ENCODE data around the gene BAIAP2L2. TPM values are rescaled to one million over a fixed set of nuclear protein-coding genes. Genes with fewer than 3 reads are reported as not detected.

The BAIAP2L2 gene
- polyA plus RNA-seq, 1 donor from 2014 or later, result 2.3 TPM

DNA sequence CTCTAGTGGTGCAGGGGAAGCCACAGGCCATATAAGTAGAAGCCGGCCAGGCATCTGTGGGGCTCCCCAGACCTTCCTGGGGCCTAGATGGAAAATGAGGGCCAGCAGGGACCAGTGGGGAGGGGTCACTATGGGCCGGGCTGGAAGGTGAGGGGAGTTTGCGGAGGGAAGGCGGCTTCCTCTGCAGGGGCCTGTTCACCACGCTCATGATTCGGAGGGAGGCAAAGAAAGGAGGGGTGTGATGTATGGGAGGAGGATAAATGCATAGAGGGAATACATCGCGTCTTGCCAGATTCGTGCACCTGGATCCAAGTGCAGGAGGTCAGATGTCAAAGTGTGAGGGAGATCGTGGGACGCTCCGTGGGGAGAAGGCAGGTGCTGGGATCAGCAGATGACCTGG lies 33.4 kb downstream of the BAIAP2L2 start:
- Histone ChIP-seq H4K20me1 (ENCODE audit: insufficient read depth) (no peaks in the 10 kb centered on the region), H3K9me3 (ENCODE audit: low read length) (no peaks in the 10 kb centered on the region), H2AFZ (ENCODE audit: low read depth, low read length) (no peak overlapping the region), H3K9ac (ENCODE audit: low read length) (no peak overlapping the region), H3K27ac (ENCODE audit: low read length) (no peak overlapping the region), H3K4me3 (ENCODE audit: low read length) (no peak overlapping the region), H3K4me2 (ENCODE audit: low read length) (no peak overlapping the region), H3K27me3 (ENCODE audit: insufficient read depth, low read depth, low read length) (peaks cover 15% of the 10 kb centered on the region), H3F3A (ENCODE audit: insufficient read depth, low read length, poor library complexity, severe bottlenecking) (no peaks in the 10 kb centered on the region), H3K9me2 (ENCODE audit: insufficient read depth, low read length) (no peaks in the 10 kb centered on the region), H3K36me3 (ENCODE audit: insufficient read depth, low read length) (no peaks in the 10 kb centered on the region), H3K79me2 (replicated peaks; ENCODE audit: insufficient read depth, low read length) (no peaks in the 10 kb centered on the region)
- TF ChIP-seq RAD21 (conservative IDR thresholded peaks at IDR 0.05), result no peak
- TF ChIP-seq, protein P1, sequence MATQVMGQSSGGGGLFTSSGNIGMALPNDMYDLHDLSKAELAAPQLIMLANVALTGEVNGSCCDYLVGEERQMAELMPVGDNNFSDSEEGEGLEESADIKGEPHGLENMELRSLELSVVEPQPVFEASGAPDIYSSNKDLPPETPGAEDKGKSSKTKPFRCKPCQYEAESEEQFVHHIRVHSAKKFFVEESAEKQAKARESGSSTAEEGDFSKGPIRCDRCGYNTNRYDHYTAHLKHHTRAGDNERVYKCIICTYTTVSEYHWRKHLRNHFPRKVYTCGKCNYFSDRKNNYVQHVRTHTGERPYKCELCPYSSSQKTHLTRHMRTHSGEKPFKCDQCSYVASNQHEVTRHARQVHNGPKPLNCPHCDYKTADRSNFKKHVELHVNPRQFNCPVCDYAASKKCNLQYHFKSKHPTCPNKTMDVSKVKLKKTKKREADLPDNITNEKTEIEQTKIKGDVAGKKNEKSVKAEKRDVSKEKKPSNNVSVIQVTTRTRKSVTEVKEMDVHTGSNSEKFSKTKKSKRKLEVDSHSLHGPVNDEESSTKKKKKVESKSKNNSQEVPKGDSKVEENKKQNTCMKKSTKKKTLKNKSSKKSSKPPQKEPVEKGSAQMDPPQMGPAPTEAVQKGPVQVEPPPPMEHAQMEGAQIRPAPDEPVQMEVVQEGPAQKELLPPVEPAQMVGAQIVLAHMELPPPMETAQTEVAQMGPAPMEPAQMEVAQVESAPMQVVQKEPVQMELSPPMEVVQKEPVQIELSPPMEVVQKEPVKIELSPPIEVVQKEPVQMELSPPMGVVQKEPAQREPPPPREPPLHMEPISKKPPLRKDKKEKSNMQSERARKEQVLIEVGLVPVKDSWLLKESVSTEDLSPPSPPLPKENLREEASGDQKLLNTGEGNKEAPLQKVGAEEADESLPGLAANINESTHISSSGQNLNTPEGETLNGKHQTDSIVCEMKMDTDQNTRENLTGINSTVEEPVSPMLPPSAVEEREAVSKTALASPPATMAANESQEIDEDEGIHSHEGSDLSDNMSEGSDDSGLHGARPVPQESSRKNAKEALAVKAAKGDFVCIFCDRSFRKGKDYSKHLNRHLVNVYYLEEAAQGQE (IDR thresholded peaks at IDR 0.05; ENCODE audit: borderline replicate concordance), result no peak
- TF ChIP-seq, protein P2, sequence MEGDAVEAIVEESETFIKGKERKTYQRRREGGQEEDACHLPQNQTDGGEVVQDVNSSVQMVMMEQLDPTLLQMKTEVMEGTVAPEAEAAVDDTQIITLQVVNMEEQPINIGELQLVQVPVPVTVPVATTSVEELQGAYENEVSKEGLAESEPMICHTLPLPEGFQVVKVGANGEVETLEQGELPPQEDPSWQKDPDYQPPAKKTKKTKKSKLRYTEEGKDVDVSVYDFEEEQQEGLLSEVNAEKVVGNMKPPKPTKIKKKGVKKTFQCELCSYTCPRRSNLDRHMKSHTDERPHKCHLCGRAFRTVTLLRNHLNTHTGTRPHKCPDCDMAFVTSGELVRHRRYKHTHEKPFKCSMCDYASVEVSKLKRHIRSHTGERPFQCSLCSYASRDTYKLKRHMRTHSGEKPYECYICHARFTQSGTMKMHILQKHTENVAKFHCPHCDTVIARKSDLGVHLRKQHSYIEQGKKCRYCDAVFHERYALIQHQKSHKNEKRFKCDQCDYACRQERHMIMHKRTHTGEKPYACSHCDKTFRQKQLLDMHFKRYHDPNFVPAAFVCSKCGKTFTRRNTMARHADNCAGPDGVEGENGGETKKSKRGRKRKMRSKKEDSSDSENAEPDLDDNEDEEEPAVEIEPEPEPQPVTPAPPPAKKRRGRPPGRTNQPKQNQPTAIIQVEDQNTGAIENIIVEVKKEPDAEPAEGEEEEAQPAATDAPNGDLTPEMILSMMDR (IDR thresholded peaks at IDR 0.05; ENCODE audit: poor library complexity, severe bottlenecking), result no peak
- no peak for TF ChIP-seq MXI1 (conservative IDR thresholded peaks at IDR 0.05; ENCODE audit: poor library complexity, severe bottlenecking)
- TF ChIP-seq TAF1 (IDR thresholded peaks at IDR 0.05; ENCODE audit: low read depth), result no peak
- no peak for TF ChIP-seq EZH2 (IDR thresholded peaks at IDR 0.05; ENCODE audit: borderline replicate concordance, insufficient read depth, low read length, poor library complexity, severe bottlenecking)
- TF ChIP-seq EP300 (conservative IDR thresholded peaks at IDR 0.05; ENCODE audit: poor library complexity, severe bottlenecking), result no peak
- TF ChIP-seq POLR2AphosphoS5 (IDR thresholded peaks at IDR 0.05), result no peak
- no peak for TF ChIP-seq SMC3 (conservative IDR thresholded peaks at IDR 0.05; ENCODE audit: poor library complexity)

DNA sequence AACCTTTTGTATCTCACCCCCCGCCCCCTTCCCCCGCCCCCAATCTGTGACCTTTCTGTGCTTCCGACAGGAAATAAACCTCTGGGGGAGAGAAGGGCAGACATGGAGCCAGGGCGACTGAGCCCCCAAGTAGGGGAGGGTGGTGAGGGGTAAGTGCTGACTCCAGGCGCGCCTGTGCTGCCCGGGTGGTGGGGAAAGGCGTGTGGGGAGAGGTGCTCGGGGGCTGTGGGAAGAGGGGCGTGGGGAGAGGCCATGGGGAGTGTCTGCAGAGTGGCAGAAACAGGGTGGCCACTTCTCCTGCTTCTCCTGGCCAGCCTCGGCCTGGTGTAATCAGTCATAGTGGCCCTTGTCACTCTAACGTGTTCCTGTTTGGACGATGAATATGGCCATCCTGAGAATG lies 34.5 kb downstream of the BAIAP2L2 start:
- H3K9me2 ChIP-seq (ENCODE audit: insufficient read depth, low read length), result no peaks in the 10 kb centered on the region
- H3K9me3 ChIP-seq (ENCODE audit: low read length), result no peaks in the 10 kb centered on the region
- H3K27ac ChIP-seq (ENCODE audit: low read length), result no peak overlapping the region
- TF ChIP-seq, protein P1 (IDR thresholded peaks at IDR 0.05; ENCODE audit: borderline replicate concordance), result no peak
- no peak for TF ChIP-seq TAF1 (IDR thresholded peaks at IDR 0.05; ENCODE audit: low read depth)
- no peak for TF ChIP-seq EP300 (conservative IDR thresholded peaks at IDR 0.05; ENCODE audit: poor library complexity, severe bottlenecking)
- no peak for TF ChIP-seq SMC3 (conservative IDR thresholded peaks at IDR 0.05; ENCODE audit: poor library complexity)
- no peak for TF ChIP-seq EZH2 (IDR thresholded peaks at IDR 0.05; ENCODE audit: borderline replicate concordance, insufficient read depth, low read length, poor library complexity, severe bottlenecking)
- no peak for TF ChIP-seq POLR2AphosphoS5 (IDR thresholded peaks at IDR 0.05)
- no peak for TF ChIP-seq MXI1 (conservative IDR thresholded peaks at IDR 0.05; ENCODE audit: poor library complexity, severe bottlenecking)
- TF ChIP-seq RAD21 (conservative IDR thresholded peaks at IDR 0.05), result no peak
- TF ChIP-seq, protein P2 (IDR thresholded peaks at IDR 0.05; ENCODE audit: poor library complexity, severe bottlenecking), result no peak
- H3K36me3 ChIP-seq (ENCODE audit: insufficient read depth, low read length), result no peaks in the 10 kb centered on the region
- no peak overlapping the region for H3K9ac ChIP-seq (ENCODE audit: low read length)
- H3F3A ChIP-seq (ENCODE audit: insufficient read depth, low read length, poor library complexity, severe bottlenecking), result no peaks in the 10 kb centered on the region
- H2AFZ ChIP-seq (ENCODE audit: low read depth, low read length), result no peak overlapping the region
- H3K4me3 ChIP-seq (ENCODE audit: low read length), result no peak overlapping the region
- H4K20me1 ChIP-seq (ENCODE audit: insufficient read depth), result no peaks in the 10 kb centered on the region
- no peaks in the 10 kb centered on the region for H3K79me2 ChIP-seq (replicated peaks; ENCODE audit: insufficient read depth, low read length)
- H3K4me2 ChIP-seq (ENCODE audit: low read length), result no peak overlapping the region
- peaks cover 6% of the 10 kb centered on the region for H3K27me3 ChIP-seq (ENCODE audit: insufficient read depth, low read depth, low read length)

All from neural cell (in vitro differentiated cells).